ENCODE measurements around the gene RASA3.
A peak's percentile ranks its signal among the peaks of the same experiment; 100 is the strongest.

The RASA3 gene

DNA sequence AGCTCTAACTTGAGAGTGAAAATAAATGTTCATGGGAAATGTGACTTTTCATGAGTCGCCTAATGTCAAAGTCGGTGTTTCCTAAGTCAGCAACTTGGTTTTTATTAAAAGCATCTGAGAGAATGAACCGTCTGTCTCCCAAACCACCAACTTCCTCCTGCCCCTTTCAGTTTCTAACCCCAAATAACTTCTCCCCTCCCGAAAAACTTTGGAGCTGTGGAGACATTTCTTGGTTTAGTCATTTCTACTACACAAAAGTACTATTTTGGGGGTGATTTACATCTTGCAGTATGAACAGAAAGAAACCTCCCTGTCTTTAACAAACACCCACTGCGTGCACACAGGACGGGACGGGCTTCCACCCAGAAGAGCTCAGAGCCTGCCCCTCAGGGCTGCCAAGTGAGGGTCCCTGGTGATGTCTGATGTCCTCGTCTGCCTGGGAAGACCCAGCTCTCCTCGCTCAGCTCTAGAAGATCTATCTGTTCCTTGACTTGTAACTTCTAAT is 65.0 kb downstream of the RASA3 start:
- peak; percentile 47 for DNase-seq (ENCODE audit: low spot score)

DNA sequence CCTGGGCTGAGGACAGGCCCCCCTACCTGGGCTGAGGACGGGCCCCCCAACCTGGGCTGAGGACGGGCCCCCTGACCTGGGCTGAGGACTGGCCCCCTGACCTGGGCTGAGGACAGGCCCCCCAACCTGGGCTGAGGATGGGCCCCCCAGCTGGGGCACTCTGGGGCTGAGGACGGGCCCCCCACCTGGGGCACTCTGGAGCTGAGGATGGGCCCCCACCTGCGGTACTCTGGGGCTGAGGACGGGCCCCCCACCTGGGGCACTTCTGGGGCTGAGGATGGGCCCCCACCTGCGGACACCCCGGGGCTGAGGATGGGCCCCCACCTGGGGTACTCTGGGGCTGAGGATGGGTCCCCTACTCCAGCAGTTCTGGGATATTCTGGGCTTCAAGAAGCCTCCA is 65.5 kb downstream of the RASA3 start:
- no peak for DNase-seq (ENCODE audit: low spot score)

DNA sequence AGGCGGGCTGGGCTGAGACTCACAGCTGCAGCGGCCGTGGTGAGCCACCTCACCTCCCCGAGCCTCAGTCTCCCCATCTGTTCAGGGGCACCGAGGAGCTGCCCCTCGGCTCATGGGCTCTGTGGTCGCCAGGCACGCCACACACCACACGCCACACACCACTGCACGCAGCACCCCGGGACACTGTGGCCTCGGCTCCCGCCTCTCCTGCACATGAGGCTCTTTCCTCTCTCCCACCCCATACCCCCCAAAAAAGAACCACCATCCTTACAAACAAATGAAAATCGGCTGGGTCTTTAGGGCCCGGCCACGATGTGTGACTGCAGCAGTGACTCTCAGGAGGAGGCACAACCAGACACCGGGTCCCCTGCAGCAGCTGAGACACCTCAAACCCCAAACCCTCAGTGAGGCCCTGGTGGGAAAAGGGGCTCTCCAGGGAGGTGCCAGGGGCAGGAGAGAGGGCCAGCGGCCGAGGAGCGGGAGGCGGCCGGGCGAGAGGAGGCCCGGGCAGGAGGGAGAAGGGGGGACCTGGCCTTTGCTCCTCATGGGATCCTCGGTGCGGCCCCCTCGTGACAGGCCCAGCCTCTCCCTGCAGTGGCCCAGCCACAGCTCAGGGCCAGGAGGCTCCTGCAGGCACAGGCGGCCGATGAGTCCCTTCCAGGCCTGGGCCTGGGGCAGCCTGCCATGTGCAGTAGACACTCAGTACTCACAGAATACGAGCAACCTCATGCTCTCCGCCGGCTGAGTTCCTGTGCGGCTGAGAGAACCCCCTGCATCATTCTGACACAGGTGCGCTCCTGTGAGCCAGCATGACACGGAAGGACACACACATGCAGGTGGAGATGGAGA is 66.3 kb downstream of the RASA3 start:
- DNase-seq (ENCODE audit: low spot score), result no peak

DNA sequence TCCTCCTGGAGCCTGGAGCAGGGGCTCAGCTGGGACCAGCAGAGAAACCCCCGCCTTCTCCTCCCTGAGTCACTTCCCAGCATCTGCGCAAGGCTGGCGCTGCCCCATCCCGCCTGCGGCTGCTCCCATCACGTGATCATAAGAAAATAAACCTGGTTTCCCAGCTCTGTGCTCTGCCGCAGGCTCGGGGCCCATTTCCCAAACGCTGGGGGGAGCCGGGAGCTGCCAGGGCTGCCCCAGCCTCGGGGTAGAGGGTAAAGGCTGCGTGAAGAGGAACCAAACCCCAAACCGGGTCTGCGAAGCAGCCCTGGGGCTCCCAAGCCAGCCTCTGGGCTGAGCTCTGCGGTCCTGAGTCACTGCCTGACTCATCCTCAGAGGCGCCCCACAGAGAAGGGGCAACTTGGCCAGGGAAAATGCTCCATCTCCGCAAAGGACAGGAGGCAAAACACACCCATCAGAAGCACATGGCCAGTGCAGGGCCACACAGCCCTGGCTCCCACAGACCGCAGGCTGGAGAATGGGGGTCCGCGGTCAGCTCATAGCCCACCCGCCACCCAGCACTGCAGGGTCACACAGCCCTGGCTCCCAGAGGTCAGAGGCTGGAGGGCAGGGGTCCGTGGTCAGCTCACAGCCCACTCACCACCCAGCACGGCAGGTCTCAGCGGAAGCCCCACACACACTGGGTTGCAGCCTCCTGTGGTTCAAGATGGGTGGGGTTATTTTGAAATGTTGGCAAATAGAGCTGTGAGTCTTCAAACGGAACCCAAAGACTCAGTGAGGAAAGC is 67.1 kb downstream of the RASA3 start:
- DNase-seq (ENCODE audit: low spot score), result peak; percentile 89

DNA sequence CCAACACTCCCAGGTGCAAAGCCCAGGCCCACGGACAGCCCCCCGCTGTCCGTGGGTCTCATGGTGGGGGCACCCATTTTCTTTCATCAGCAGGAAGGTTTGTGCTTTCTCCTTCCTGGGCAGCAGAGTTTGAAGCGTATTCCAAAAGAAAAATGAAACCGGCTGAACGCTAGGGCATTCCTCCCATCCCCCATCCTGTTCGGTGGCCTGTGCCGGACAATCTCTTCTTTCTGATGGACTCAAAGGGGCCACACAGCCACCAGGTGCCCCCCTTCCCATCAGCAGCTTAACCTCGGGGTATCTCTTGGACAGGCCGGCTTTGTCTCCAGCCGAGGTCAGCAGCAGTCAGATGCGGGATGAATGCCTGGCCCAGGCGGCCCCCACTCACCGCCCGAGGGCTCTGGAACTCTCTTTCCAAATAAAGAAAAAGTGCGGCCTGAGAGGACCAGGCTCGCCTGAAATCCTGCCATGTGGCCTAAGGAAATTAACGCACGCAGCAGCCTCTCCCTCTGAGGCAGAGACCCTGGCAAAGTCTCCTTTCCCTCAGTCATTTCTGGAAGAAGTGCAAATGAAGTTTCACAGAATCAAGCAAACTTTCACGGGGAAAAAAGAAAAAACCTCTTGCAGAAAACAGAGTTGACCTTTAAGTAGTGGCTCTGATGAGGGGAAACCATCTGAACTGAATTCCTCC is 67.8 kb downstream of the RASA3 start:
- peak; percentile 93 for DNase-seq (ENCODE audit: low spot score)

DNA sequence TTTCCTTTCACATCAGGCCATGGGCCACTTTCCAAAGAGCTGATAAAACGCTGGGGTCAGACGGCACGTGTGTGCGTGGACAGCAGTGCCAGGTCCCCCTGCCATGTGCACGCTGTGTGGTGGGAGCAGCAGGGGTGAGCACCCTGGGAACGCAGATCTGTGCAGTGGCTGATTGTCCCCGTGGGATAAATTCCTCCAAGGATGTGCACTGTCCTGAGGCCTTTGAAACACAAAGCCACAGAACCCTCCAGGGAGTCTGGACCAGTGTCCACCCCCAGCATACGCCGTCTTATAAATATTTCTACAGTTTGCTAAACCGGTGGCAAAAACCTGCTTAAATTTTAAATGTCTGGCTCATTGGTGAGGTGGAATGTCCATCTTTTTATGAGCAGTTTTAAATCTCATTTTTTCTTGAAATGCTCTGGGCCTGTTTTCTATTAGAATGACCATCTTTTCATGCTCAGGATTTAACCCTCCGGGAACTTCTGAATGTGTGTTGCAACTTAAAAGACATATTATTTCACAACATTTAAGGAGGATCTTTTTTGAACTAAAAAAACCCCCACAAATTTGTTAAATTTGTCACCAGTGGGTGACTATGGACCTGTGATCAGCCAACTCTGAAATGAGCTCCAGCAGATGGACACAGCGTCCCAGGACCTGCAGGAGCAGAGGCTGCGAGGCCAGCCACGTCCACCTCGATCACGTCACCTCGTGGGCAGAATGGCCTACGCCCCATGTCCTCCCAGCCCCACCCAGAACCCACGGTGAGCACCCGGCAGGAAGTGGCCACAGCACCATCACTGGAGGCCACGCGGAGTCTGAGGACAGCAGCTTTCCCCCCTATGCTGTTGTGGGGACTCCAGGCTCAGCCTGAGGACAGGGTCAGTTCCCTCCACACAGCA is 68.6 kb downstream of the RASA3 start:
- DNase-seq (ENCODE audit: low spot score), result peak; percentile 56

DNA sequence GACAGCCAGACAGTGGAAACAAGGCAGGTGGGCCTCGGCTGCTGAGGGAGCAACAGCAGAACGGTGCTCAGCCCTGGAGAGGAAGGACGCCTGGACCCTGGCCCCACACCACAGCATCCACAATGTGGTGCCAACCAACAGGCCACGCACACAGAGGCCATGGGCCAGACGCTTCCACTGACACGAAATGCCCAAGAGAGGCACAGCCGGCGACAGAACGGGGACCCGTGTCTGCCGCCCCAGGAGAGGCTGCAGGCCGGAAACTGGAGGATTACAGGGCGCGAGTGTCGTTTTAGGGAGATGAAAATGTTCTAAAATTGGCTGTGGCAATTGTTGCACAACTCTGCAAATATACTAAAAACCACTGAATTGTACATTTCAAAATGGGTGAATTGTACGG is 69.7 kb downstream of the RASA3 start:
- no peak for DNase-seq (ENCODE audit: low spot score)

DNA sequence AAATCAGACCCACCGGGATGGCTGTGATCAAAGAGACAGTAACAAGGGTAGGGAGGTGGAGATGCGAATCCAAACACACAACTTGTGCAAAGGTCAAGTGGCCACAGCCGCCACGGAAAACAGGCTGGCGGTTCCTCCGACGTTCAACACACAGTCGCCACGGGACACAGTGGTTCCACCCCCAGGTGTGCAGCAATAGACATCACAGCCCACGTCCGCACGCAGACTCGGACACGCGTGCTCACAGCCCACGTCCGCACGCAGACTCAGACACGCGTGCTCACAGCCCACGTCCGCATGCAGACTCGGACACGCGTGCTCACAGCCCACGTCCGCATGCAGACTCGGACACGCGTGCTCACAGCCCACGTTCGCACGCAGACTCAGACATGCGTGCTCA is 70.1 kb downstream of the RASA3 start:
- no peak for DNase-seq (ENCODE audit: low spot score)

DNA sequence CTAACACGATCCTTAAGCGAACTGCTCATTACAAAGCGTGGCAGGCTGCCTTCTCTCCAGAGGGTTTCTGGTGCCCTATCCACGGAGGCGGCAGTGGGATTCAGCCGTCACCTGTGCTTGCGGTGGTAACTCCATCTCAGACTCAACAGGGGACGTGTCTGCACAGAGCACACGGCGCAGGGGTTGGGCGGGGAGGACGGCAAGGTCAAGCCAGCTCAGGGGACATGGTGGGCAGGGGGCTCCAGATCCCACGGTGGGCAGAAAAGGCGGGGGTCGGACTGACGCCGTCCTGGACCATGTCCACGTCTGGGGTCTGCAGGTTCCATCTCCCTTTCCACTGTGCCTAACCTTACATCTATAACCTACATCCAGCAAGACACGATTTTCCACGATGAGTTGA is 70.7 kb downstream of the RASA3 start:
- no peak for DNase-seq (ENCODE audit: low spot score)

DNA sequence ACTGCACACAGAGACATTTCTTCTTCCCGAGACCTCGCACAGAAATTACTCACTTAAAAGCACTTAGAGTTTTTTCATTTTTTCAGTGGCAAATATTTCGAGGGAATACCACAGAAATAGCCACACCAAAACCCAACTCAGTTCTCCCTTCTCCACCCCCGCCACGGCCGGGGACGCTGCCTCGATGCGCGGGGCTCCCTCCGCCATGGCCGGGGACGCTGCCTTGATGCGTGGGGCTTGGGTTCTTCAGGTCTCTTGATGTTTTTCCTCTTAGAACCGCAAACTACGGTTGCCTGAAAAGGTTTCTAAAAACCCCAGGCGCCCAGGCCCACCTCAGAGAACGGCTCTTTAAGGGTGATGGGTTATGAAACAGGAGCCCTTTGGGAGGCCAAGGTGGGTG is 71.4 kb downstream of the RASA3 start:
- no peak for DNase-seq (ENCODE audit: low spot score)

DNA sequence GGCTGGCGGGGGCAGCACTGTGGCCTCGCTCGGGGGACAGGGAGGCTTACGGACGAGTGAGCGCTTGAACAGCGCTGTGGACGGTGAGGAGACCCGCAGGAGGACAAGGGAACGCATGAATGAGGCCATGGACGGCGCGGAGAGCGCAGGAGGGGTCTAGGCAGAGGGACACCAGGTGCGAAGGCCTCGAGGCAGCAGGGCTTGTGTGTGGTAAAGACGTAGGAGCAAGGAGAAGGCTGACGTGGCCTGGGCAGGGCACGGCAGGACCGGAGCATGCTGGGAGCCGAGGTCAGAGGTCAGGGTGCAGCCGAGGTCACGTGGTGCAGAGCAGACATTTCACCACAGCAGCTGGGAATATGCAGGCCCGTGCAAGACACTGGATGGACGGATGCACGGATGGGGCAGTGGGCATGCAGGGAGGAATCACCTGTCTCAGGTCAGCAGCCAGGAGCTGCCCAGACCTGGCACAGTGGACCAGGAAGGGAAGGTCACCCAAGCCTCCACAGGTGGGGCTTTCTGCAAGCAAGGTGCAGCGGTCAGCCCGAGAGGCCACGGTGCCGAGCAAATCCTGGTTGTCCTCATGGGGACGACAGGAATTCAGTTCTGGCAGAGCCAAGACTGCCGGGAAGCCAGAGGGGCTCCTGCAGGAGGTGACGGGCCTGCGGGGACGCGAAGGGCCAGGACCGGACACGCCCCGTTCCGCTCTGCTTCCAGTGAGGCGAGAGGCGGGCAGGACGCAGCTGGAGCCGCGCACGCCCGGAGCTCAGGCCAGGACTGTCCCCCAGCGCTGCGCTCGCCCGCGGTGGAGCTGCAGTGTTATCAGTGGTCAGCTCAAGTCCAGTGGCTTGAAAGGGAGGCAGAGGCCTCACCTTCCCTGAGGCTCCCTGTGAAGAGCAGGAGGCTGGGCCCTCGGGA is 72.2 kb downstream of the RASA3 start:
- DNase-seq (ENCODE audit: low spot score), result no peak

DNA sequence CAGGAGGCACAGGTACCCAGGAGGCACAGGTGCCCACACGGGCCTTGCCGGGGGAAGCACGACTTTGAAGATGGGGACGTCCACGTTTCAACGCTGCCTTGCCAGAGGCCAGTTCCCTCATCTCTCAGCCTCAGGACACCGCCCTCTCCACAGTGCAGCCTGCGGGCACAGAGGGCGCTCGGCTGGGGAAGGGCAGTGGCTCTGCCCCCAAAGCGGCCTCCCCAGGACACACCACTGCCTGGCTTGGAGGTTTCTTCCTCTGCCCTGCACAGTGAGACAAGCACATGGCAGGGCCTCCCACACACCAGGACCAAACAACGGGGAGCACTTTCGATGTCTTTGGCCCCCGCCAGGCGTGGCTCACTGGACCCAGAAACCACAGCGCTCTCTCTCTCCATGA is 73.0 kb downstream of the RASA3 start:
- DNase-seq (ENCODE audit: low spot score), result no peak

DNA sequence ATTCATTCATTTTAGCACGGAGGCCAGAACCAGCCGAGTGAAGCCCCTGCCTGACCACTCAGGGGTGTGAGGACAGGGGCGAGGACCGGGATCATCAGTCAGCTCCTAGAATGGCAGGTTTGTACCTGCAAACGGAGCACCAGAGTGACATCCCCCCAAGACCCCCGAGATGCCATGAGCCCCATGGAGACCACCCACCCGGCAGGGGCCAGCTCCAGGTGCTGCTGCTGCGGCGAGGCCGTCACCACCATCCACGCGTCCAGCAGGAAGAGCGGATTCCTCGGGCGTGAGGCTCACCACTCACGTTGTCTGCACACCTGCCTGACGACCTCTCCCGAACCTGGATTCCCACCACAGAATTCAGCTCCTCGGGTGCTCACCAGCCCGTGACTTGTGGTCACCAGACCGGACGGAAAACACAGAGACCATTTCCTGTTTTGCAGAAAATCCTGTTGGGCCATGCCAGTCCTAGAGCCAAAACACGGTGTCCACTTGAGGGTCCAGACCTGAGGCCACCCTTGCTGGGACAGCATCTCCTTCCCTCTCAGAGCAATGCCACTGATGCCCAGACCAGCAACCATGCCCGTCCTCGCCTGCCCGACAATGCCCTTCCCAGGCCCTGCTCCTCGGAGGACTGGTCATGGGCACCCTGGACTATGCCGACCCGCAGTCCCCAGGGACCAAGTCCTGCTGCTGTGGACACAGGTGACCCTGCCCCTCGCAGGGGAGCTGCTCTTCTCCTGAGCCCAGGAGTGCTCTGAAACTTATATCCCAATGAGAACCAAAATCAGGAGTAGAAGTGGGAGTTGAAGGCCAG is 74.2 kb downstream of the RASA3 start:
- no peak for DNase-seq (ENCODE audit: low spot score)

DNA sequence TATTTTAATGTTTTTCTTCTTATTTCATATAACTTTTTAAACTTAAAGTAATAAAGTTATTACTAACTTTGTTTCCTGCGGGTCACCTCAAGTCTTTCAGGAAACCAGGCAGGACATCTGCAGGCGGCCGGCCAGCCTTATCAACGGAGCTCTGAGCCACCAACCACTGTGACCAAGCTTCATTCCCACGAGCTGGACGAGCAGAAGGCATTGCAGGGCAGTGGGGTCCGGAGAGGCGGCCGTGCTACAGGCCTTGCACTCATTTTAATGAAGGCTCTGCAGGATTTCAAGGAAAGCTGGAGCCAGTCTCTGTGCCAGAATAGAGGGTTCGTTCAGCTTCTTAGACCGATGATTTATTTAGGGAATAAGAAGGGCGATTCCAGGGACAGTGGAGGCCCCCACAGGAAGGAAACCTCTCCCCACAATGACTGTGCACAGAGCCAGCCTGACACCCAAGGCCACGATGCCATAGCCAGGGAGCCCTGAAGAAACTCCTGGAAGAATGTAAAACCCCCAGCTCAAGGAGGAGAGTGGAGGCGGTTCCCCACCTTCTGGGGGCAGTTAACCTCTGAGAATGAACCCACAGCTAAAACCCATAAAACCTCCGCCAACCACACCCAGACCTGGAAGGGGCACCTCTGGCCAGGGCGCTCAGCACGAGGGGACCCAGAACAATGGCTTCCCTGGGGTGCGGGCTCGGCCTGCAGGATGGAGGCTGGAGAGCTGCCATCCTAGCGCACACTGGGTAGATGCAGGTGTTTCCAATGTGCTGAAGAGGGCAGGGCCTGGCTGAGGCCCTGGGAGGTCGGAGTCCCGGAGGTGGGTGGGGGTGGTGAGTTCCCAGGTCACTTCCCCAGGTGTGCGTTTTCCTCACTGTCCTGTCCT is 75.0 kb downstream of the RASA3 start:
- no peak for DNase-seq (ENCODE audit: low spot score)

DNA sequence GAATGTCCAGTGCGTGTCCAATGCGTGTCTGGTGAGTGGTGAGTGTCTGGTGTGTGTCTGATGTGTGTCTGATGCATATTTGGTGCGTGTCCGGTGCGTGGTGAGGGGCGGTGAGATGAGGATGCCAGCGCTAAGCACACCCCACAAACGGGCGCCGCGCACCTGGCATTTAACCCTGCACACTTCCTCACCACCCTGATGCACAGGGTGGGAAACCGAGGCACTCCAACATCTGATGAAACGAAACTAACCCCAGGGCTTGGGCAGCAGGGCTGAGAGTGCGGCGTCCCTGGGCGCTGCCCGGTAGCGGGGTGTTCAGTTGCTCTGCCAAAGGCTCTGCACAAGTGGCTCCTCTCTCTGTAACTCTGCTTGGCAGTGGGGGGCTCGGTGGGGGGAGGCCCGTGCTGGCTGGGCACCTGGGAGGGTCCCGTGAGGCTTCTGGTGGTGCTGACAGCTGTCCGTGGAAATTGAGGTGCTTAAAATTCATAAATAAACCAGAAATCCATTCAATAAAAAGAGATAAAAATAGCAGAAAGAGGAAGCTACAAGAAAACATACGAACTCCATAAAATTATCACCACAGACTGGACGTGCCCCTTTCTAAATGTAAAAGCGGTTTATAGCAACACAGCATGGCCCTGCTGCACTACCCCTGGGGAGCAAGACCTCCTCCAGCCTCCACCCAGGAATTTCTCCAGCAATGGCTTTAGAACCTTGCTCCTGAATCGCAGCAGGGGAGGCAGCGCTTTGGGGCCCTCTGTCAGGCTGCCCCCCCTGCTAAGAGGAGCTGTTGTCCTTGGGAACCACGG is 76.0 kb downstream of the RASA3 start:
- no peak for DNase-seq (ENCODE audit: low spot score)

DNA sequence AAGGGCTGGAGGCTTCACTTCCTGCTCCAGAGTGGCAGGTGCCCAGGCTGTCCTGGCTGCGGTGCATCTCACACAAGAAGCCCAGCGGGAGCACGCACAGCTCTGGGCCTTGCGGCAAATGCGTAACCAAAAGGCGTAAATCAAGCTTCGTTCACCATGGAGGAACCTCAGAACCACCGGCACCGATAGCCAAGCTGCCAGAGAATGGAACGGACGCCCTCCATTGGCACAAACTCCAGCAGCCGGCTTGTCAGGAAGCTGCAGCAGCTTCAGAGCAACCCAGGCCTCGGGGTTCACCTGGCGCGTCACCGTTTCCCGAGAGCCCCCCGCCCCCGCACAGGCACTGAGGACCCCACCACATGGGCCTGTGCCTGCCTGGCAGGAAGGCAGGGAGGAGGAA is 76.7 kb downstream of the RASA3 start:
- DNase-seq (ENCODE audit: low spot score), result no peak

DNA sequence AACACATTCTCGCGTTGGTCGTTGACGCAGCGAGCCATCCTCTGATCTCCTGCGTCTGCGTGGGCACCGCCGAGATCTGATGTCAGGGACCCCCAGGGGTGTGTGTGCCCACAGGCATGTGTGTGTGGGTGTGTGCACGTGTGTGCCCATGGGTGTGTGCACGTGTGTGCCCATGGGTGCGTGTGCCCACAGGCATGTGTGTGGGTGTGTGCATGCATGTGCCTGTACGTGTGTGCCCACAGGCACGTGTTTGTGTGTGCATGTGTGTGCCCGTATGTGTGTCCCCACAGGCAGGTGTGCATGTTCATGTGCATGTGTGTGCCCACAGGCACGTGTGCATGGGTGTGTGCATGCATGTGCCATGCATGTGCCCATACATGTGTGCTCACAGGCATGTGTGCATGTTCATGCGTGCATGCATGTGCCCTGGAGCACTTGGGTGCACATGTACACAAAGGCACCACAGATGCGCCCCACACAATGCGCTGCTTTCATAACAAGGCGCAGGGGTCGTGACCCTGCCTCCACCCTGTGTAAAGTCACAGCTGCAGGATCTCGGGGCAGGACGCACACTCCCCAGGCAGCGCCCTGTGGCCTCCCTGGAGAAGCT is 77.5 kb downstream of the RASA3 start:
- DNase-seq (ENCODE audit: low spot score), result no peak
